HepG2 (cell line): ENCODE measurements around the gene CEP104. TPM values are rescaled to one million over a fixed set of nuclear protein-coding genes. Genes with fewer than 3 reads are reported as not detected.

Experiments used
- BRF2 ChIP-seq: sonication (generic); formaldehyde crosslinking; IDR thresholded peaks from 2 replicates; pipeline ENCODE4 v1.8.1; 2022; ENCODE audit warnings: mild to moderate bottlenecking, missing genetic modification reagents
- FOSL2 ChIP-seq: sonication (generic); formaldehyde crosslinking; IDR thresholded peaks from 2 replicates; pipeline ENCODE4 v1.4.0; 2020; ENCODE audit warnings: missing genetic modification reagents
- MAF1 ChIP-seq: sonication (generic); formaldehyde crosslinking; IDR thresholded peaks from 2 replicates; pipeline ENCODE4 v1.5.0; 2020; ENCODE audit warnings: missing genetic modification reagents, borderline replicate concordance
- MBD4 ChIP-seq: IDR thresholded peaks from 2 replicates; pipeline ENCODE4 v1.6.1; 2012; ENCODE audit warnings: low read length, inconsistent platforms, borderline replicate concordance
- MED8 ChIP-seq: sonication (generic); formaldehyde crosslinking; IDR thresholded peaks from 2 replicates; pipeline ENCODE4 v1.8.1; 2023; ENCODE audit warnings: mild to moderate bottlenecking, missing genetic modification reagents; ENCODE audit not compliant: insufficient replicate concordance
- RARG ChIP-seq: sonication (generic); formaldehyde crosslinking; IDR thresholded peaks from 2 replicates; pipeline ENCODE4 v1.4.0; 2020; ENCODE audit warnings: low read depth, mild to moderate bottlenecking, missing genetic modification reagents
- TFAP4 ChIP-seq: sonication (generic); IDR thresholded peaks from 2 replicates; pipeline ENCODE4 v1.6.1; 2016; ENCODE audit warnings: low read depth, borderline replicate concordance
- ZHX1 ChIP-seq: sonication (generic); formaldehyde crosslinking; IDR thresholded peaks from 2 replicates; pipeline ENCODE4 v1.8.1; 2022; ENCODE audit warnings: low read depth, mild to moderate bottlenecking, missing genetic modification reagents
- ZNF234 ChIP-seq: sonication (generic); formaldehyde crosslinking; conservative IDR thresholded peaks from 2 replicates; pipeline ENCODE4 v1.5.1; 2020; ENCODE audit warnings: mild to moderate bottlenecking, missing genetic modification reagents
- ZNF629 ChIP-seq: sonication (generic); formaldehyde crosslinking; conservative IDR thresholded peaks from 2 replicates; pipeline ENCODE4 v1.5.0; 2020; ENCODE audit warnings: missing genetic modification reagents
- ZNF768 ChIP-seq: sonication (generic); formaldehyde crosslinking; IDR thresholded peaks from 2 replicates; pipeline ENCODE4 v1.4.0; 2020; ENCODE audit warnings: missing genetic modification reagents
- polyA plus RNA-seq, 8 experiments: library from polyadenylated mRNA; depleted of rRNA in 3 of 8; stranded (reverse) in 7 of 8; unstranded in 1 of 8; fragments of >200 nt; fragmentation: Illumina TruSeq in 4 of 8; extraction: Trizol in 4 of 8; gene quantifications; 2 replicates each; pipeline versions ENCODE4 v1.2.1 to v1.2.3, GENCODE V29; 2011 to 2016; ENCODE audit warnings: low read depth in 4 of 8, missing spikeins in 1 of 8, mixed read lengths in 1 of 8; ENCODE audit not compliant: insufficient read depth in 1 of 8
- total RNA-seq, 5 experiments: library from RNA; depleted of rRNA; stranded (reverse); fragments of >200 nt; fragmentation: Illumina TruSeq; extraction: Trizol; gene quantifications; 2 replicates each; pipeline ENCODE4 v1.2.3, GENCODE V29; 2016; ENCODE audit warnings: low read depth in 1 of 5
- TF ChIP-seq, protein P1 (sequence below): IDR thresholded peaks from 2 replicates; pipeline ENCODE4 v1.6.1; 2016; ENCODE audit warnings: missing biosample characterization, missing genetic modification reagents, low read depth
- TF ChIP-seq, protein P2 (sequence below): sonication (generic); formaldehyde crosslinking; IDR thresholded peaks from 2 replicates; pipeline ENCODE4 v1.4.0; 2020; ENCODE audit warnings: mild to moderate bottlenecking, low read depth, missing genetic modification reagents
- TF ChIP-seq, protein P3 (sequence below): sonication (generic); formaldehyde crosslinking; IDR thresholded peaks from 2 replicates; pipeline ENCODE4 v1.5.1; 2020; ENCODE audit warnings: mild to moderate bottlenecking, missing genetic modification reagents

The CEP104 gene
- total and polyA plus RNA-seq, 2 of the 13 experiments (the other 11 are each of a cell fraction or from before 2014, with no cell fraction given): 20.4 to 30.1 TPM

DNA sequence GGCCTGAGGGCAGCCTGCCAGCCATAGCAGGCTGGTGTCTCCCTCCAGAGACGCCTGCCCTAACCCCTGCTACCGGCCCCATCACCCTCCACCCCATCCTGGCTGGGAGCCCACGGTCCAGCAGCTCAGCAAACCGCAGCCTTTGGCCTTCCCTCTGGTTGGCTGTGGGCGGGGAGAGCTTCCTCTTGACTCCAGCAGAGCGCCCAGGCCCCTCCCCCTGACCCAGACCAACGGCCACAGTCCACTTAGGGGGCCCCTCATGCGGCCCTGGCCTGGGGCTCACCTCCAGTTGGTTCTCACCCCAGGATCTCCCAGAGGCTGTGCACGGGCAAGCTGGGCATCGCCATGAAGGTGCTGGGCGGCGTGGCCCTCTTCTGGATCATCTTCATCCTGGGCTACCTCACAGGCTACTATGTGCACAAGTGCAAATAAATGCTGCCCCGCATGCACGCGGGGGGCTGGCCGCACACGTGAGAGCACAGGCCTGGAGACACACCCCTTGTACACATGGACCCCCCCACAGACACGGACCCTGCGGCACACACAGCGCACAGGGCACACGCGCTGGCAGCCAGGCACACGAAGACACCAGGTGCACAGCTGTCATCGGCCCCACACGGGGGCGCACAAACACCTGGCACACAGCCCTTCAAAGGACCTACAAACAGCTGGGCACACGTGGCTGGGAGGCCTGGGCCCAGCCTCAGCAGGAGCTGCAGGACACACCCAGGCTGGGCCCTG lies 81.4 kb downstream of the CEP104 start (continued):
- peak; percentile 47 for TF ChIP-seq FOSL2
- TF ChIP-seq TFAP4: peak; percentile 98
- TF ChIP-seq, protein P1, sequence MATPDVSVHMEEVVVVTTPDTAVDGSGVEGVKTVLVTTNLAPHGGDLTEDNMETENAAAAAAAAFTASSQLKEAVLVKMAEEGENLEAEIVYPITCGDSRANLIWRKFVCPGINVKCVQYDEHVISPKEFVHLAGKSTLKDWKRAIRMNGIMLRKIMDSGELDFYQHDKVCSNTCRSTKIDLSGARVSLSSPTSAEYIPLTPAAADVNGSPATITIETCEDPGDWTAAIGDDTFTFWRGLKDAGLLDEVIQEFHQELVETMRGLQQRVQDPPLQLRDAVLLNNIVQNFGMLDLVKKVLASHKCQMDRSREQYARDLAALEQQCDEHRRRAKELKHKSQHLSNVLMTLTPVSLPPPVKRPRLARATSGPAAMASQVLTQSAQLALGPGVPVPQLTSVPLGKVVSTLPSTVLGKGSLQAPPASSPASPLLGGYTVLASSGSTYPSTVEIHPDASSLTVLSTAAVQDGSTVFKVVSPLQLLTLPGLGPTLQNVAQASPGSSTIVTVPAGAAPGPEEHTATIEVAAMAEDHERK (CRISPR knock-in tag): no peak
- TF ChIP-seq, protein P2, sequence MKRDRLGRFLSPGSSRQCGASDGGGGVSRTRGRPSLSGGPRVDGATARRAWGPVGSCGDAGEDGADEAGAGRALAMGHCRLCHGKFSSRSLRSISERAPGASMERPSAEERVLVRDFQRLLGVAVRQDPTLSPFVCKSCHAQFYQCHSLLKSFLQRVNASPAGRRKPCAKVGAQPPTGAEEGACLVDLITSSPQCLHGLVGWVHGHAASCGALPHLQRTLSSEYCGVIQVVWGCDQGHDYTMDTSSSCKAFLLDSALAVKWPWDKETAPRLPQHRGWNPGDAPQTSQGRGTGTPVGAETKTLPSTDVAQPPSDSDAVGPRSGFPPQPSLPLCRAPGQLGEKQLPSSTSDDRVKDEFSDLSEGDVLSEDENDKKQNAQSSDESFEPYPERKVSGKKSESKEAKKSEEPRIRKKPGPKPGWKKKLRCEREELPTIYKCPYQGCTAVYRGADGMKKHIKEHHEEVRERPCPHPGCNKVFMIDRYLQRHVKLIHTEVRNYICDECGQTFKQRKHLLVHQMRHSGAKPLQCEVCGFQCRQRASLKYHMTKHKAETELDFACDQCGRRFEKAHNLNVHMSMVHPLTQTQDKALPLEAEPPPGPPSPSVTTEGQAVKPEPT (CRISPR knock-in tag): no peak; the same call in 1 of the 2 replicates
- no peak for TF ChIP-seq ZNF768 (CRISPR knock-in tag)
- TF ChIP-seq, protein P3, sequence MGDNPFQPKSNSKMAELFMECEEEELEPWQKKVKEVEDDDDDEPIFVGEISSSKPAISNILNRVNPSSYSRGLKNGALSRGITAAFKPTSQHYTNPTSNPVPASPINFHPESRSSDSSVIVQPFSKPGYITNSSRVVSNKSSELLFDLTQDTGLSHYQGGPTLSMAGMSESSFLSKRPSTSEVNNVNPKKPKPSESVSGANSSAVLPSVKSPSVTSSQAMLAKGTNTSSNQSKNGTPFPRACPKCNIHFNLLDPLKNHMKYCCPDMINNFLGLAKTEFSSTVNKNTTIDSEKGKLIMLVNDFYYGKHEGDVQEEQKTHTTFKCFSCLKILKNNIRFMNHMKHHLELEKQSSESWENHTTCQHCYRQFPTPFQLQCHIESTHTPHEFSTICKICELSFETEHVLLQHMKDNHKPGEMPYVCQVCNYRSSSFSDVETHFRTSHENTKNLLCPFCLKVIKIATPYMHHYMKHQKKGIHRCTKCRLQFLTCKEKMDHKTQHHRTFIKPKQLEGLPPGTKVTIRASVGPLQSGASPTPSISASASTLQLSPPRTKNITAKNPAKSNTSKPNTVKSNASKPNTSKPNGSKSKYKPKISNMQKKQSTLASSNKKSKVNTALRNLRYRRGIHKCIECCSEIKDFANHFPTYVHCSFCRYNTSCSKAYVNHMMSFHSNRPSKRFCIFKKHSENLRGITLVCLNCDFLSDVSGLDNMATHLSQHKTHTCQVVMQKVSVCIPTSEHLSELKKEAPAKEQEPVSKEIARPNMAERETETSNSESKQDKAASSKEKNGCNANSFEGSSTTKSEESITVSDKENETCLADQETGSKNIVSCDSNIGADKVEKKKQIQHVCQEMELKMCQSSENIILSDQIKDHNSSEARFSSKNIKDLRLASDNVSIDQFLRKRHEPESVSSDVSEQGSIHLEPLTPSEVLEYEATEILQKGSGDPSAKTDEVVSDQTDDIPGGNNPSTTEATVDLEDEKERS (CRISPR knock-in tag): 0 out of 2 replicates have a peak, but pooled peaks have one; percentile 42
- TF ChIP-seq RARG: no peak
- TF ChIP-seq BRF2: peak; percentile 95; the same call in 1 of the 2 replicates
- TF ChIP-seq MAF1 (CRISPR knock-in tag): peak; percentile 77; the same call in 1 of the 2 replicates
- peak; percentile 51; the same call in 1 of the 2 replicates for TF ChIP-seq ZNF234 (CRISPR knock-in tag)
- TF ChIP-seq MED8 (CRISPR knock-in tag): peak; percentile 35
- TF ChIP-seq MBD4: no peak
- peak; percentile 63 for TF ChIP-seq ZHX1 (CRISPR knock-in tag)
- TF ChIP-seq ZNF629 (CRISPR knock-in tag): peak; percentile 46; the same call in 1 of the 2 replicates
